GM12878 (cell line): ENCODE measurements around the gene IFI30. TPM values are rescaled to one million over a fixed set of nuclear protein-coding genes. Genes with fewer than 3 reads are reported as not detected.

Source experiments
- ATAC-seq: fragments of 200-7000 bp; cut with Tn5 transposase; 3 replicates; pipeline ENCODE4 v1.9.1; 2020; ENCODE audit warnings: mild to moderate bottlenecking, moderate library complexity
- BruUV-seq: library from RNA; stranded (reverse); fragments of 400-500 nt; replicated peaks from 2 replicates; lab custom pipeline; 2021; lab: Mats Ljungman, UMichigan
- CTCF ChIA-PET: fragments of 300-600 bp; sonication (Branson Sonifier 250); formaldehyde crosslinking; extraction: SDS; loops from one replicate; lab custom pipeline; 2021; ENCODE audit warnings: inconsistent platforms; lab: Yijun Ruan, JAX
- POLR2A ChIA-PET: fragments of 350-600 bp; formaldehyde crosslinking; extraction: SDS; loops from one replicate; lab custom pipeline; 2021; ENCODE audit warnings: inconsistent platforms; lab: Charles Lee
- RAD21 ChIA-PET: fragments of 300-600 bp; sonication (Branson Sonifier 250); formaldehyde crosslinking; loops from one replicate; lab custom pipeline; 2023; ENCODE audit warnings: antibody characterized with exemption; ENCODE audit not compliant: unreplicated experiment; lab: Charles Lee
- SMC1A ChIA-PET: fragments of 300-600 bp; sonication (Branson Sonifier 250); formaldehyde crosslinking; loops from one replicate; lab custom pipeline; 2023; ENCODE audit not compliant: unreplicated experiment, uncharacterized antibody; lab: Charles Lee
- DNase-seq: peaks from one replicate; pipeline ENCODE4 v3.0.0-alpha.2; 2011; ENCODE audit warnings: low read depth, low spot score
- FAIRE-seq: peaks from 3 replicates; lab custom pipeline; 2011; peaks lifted over from hg19 to GRCh38; lab: Jason Lieb, UNC
- H2AFZ ChIP-seq: 2 replicates; pipeline ENCODE4 v1.6.0; 2011; ENCODE audit warnings: low read depth, low read length, control low read depth; ENCODE audit not compliant: control insufficient read depth
- H3K27ac ChIP-seq: 2 replicates; pipeline ENCODE4 v1.5.1; 2011; ENCODE audit warnings: control low read depth; ENCODE audit not compliant: control insufficient read depth, insufficient read depth
- H3K27me3 ChIP-seq, 2 experiments: replicated peaks in 1 of 2; 2 replicates each; pipeline versions ENCODE4 v1.6.0 to v1.6.1; 2011; ENCODE audit warnings: low read length in 1 of 2; ENCODE audit not compliant: control insufficient read depth in 2 of 2, insufficient read depth in 2 of 2
- H3K36me3 ChIP-seq, 2 experiments: 2 replicates each; pipeline ENCODE4 v1.5.1; 2011; ENCODE audit warnings: low read length in 1 of 2; ENCODE audit not compliant: control insufficient read depth in 2 of 2, insufficient read depth in 2 of 2
- H3K4me1 ChIP-seq: 2 replicates; pipeline ENCODE4 v1.6.1; 2011; ENCODE audit warnings: mild to moderate bottlenecking, low read length, moderate library complexity, mixed read lengths; ENCODE audit not compliant: control insufficient read depth, insufficient read depth
- H3K4me2 ChIP-seq: 2 replicates; pipeline ENCODE4 v1.6.0; 2011; ENCODE audit warnings: control low read depth; ENCODE audit not compliant: control insufficient read depth, insufficient read depth
- H3K4me3 ChIP-seq: fragments of 200-600 bp; sonication (generic); 2 replicates; pipeline ENCODE4 v1.5.1; 2016
- H3K79me2 ChIP-seq: 2 replicates; pipeline ENCODE4 v1.6.0; 2011; ENCODE audit warnings: low read length; ENCODE audit not compliant: control insufficient read depth, insufficient read depth
- H3K9ac ChIP-seq: 2 replicates; pipeline ENCODE4 v1.8.0; 2011; ENCODE audit warnings: low read length, control low read depth, mixed read lengths; ENCODE audit not compliant: control insufficient read depth, insufficient read depth
- H3K9me3 ChIP-seq: replicated peaks from 3 replicates; pipeline ENCODE4 v1.5.1; 2011; ENCODE audit warnings: mild to moderate bottlenecking, low read length; ENCODE audit not compliant: control insufficient read depth, insufficient read depth
- H4K20me1 ChIP-seq: 2 replicates; pipeline ENCODE4 v1.6.0; 2011; ENCODE audit not compliant: control insufficient read depth, insufficient read depth
- HDAC6 ChIP-seq: fragments of 200-600 bp; sonication (generic); IDR thresholded peaks from one replicate; pipeline ENCODE4 v1.8.0; 2017; ENCODE audit warnings: antibody characterized with exemption; ENCODE audit not compliant: unreplicated experiment
- MYC ChIP-seq: IDR thresholded peaks from 2 replicates; pipeline ENCODE4 v1.6.1; 2011; ENCODE audit warnings: mild to moderate bottlenecking, low read length, moderate library complexity, inconsistent platforms; ENCODE audit not compliant: insufficient read depth, insufficient replicate concordance, insufficient read length, severe bottlenecking
- NBN ChIP-seq: fragments of 450-650 bp; IDR thresholded peaks from 2 replicates; pipeline ENCODE4 v1.6.1; 2016
- POLR2AphosphoS2 ChIP-seq: IDR thresholded peaks from 2 replicates; pipeline ENCODE4 v1.6.1; 2011; ENCODE audit warnings: low read depth, mild to moderate bottlenecking, low read length, improper control_type of control experiment, moderate library complexity
- SMAD5 ChIP-seq: IDR thresholded peaks from 2 replicates; pipeline ENCODE4 v1.6.1; 2016; ENCODE audit warnings: antibody characterized with exemption, low read depth
- SMARCA5 ChIP-seq: fragments of 450-650 bp; IDR thresholded peaks from 2 replicates; pipeline ENCODE4 v1.6.1; 2017; ENCODE audit warnings: mild to moderate bottlenecking
- ZBED1 ChIP-seq: IDR thresholded peaks from 2 replicates; pipeline ENCODE4 v1.6.1; 2016; ENCODE audit warnings: borderline replicate concordance
- ZBTB4 ChIP-seq: fragments of 450-650 bp; formaldehyde crosslinking; IDR thresholded peaks from 2 replicates; pipeline ENCODE4 v1.4.0; 2022; ENCODE audit warnings: mild to moderate bottlenecking, moderate library complexity
- ZNF687 ChIP-seq: fragments of 450-650 bp; IDR thresholded peaks from 2 replicates; pipeline ENCODE4 v1.6.1; 2017; ENCODE audit warnings: mild to moderate bottlenecking, moderate library complexity
- WGBS: methylation state at CpG from one replicate; pipeline ENCODE4 v1.1.6; 2016; ENCODE audit warnings: low lambda C conversion rate; ENCODE audit not compliant: insufficient replicate concordance, insufficient coverage; ENCODE audit errors: missing lambda C conversion rate; 5-methylcytosine and 5-hydroxymethylcytosine counted together
- in situ Hi-C: fragments of 300-500 bp; cut with MboI; formaldehyde crosslinking; loops from 9 replicates; pipeline ENCODE4 v1.14.3; 2018; ENCODE audit warnings: mixed read lengths
- intact Hi-C: fragments of 100-400 bp; cut with micrococcal nuclease; formaldehyde crosslinking; loops from one replicate; pipeline ENCODE4 v1.14.2; 2022; ENCODE audit not compliant: unreplicated experiment
- polyA plus RNA-seq, 11 experiments: library from polyadenylated mRNA; depleted of rRNA in 4 of 11; unstranded in 6 of 11; stranded (reverse) in 5 of 11; fragments of >200 nt; fragmentation: Nextera tagmentation in 4 of 11; fragmentation: Illumina TruSeq in 1 of 11; extraction: Ambion mirVana in 4 of 11; extraction: Trizol in 1 of 11; gene quantifications; 1 replicate in 1 of 11; 2 replicates in 10 of 11; pipeline versions ENCODE4 v1.2.1 to v1.2.3, GENCODE V29; 2011 to 2016; ENCODE audit warnings: inconsistent platforms in 2 of 11, missing spikeins in 2 of 11, low read depth in 1 of 11
- total RNA-seq, 4 experiments: library from RNA; depleted of rRNA in 3 of 4; stranded (reverse); fragments of >200 nt in 3 of 4; fragmentation: Illumina TruSeq in 1 of 4; extraction: Trizol in 1 of 4; gene quantifications; 2 replicates each; pipeline versions ENCODE4 v1.2.1 to v1.2.3, GENCODE V29; 2013 to 2021
- TF ChIP-seq, protein P1 (sequence below): IDR thresholded peaks from 2 replicates; pipeline ENCODE4 v1.6.1; 2011; ENCODE audit warnings: low read depth, low read length, improper control_type of control experiment, borderline replicate concordance

The IFI30 gene
- total and polyA plus RNA-seq, 10 of the 15 experiments (the other 5 are each of a cell fraction or from before 2014, with no cell fraction given) = 221 to 1,112 (median 451) TPM

DNA sequence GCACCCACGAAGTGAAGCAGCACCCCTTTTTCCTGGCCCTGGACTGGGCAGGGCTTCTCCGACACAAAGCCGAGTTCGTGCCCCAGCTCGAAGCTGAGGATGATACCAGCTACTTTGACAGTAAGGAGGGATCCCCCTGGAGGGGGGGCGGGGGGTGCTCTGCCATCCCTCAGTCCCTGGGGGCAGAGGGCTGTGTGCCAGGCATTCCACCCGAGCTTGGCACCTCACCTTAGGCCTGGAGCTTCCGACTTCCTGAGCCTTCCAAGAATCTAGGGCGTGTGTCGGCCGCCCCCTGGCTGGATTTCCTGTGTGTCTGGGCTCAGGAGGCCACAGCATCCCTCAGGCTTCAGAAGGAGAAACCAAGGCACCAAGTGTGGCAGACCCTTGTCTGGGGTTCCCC is 36.4 kb upstream of the IFI30 start (continued):
- no peak for TF ChIP-seq MYC
- TF ChIP-seq ZNF687 = no peak
- TF ChIP-seq, protein P1, sequence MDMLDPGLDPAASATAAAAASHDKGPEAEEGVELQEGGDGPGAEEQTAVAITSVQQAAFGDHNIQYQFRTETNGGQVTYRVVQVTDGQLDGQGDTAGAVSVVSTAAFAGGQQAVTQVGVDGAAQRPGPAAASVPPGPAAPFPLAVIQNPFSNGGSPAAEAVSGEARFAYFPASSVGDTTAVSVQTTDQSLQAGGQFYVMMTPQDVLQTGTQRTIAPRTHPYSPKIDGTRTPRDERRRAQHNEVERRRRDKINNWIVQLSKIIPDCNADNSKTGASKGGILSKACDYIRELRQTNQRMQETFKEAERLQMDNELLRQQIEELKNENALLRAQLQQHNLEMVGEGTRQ = no peak

DNA sequence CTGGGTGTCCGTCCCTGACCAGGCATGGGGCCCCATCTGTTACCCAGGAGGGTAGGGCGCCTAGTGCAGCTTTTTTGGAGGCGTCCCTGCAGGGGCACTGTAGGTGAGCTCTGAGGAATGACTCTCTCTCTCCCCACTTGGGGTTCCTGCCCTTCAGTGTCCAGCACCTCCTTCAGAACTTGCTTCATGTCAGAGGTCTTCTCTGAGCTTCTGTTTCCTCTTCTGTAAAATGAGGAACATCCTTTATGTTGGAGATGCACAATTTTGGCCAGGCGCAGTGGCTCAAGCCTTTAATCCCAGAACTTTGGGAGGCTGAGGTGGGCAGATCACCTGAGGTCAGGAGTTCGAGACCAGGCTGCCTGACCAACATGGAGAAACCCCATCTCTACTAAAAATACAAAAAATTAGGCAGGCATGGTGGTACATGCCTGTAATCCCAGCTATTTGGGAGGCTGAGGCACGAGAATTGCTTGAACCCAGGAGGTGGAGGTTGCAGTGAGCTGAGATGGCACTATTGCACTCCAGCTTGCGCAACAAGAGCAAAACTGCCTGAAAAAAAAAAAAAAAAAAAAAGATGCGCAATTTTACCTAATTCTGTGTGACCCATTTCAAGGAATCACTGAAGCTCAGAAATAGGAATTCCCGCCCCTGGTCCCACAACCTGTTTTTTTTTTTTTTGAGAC is 35.8 kb upstream of the IFI30 start:
- Histone ChIP-seq H4K20me1 (no peaks in the 10 kb centered on the region), H3K79me2 (no peaks in the 10 kb centered on the region), H3K4me2 (no peak overlapping the region), H3K4me3 (no peak overlapping the region), H2AFZ (no peak overlapping the region), H3K9me3 (no peaks in the 10 kb centered on the region), H3K27me3 (no peaks in the 10 kb centered on the region), H3K27ac (no peak overlapping the region), H3K9ac (no peak overlapping the region), H3K36me3 (peaks cover 11 to 21% of the 10 kb centered on the region in 2 experiments), H3K4me1 (no peaks in the 10 kb centered on the region)
- FAIRE-seq = no peak
- CTCF ChIA-PET = no interaction called here
- RAD21 ChIA-PET = no interaction called here
- ATAC-seq = no peak
- no peak for DNase-seq
- in situ Hi-C loops (no loop called here), intact Hi-C loops (no loop called here)
- BruUV-seq = no TSS peak
- SMC1A ChIA-PET = no interaction called here
- 84% methylated on average over 9 of the region's 9 CpGs for WGBS
- POLR2A ChIA-PET = interaction anchor here (0.6 kb wide), 1 partner anchor 12 kb away, joined by 4 read pairs; no protein-coding TSS in a partner anchor
- no peak for TF ChIP-seq ZBTB4 (CRISPR knock-in tag)
- no peak for TF ChIP-seq ZBED1
- no peak for TF ChIP-seq NBN
- no peak for TF ChIP-seq SMARCA5
- TF ChIP-seq, protein P1 = no peak
- no peak for TF ChIP-seq MYC
- no peak for TF ChIP-seq SMAD5
- TF ChIP-seq HDAC6 = no peak
- no peak for TF ChIP-seq POLR2AphosphoS2
